ENCODE measurements around the gene GID4. TPM values are rescaled to one million over a fixed set of nuclear protein-coding genes. Genes with fewer than 3 reads are reported as not detected.

Gene GID4
- total and polyA plus RNA-seq, 2 of the 13 experiments (the other 11 are each of a cell fraction or from before 2014, with no cell fraction given): 4.3 to 6.1 TPM

- TF ChIP-seq KIAA2018 (CRISPR knock-in tag; IDR thresholded peaks at IDR 0.05; ENCODE audit: borderline replicate concordance) (no peak), NFYB (CRISPR knock-in tag; IDR thresholded peaks at IDR 0.05) (peak; percentile 47), ZBTB7B (CRISPR knock-in tag; IDR thresholded peaks at IDR 0.05) (peak; percentile 94), ATF4 (CRISPR knock-in tag; IDR thresholded peaks at IDR 0.05) (peak in 1 of 2 experiments; percentile 74; a peak in 2 of 4 replicates), ZNF280D (CRISPR knock-in tag; IDR thresholded peaks at IDR 0.05) (peak; percentile 83; the same call in 1 of the 2 replicates), ZNF350 (CRISPR knock-in tag; IDR thresholded peaks at IDR 0.05; ENCODE audit: borderline replicate concordance, low read depth) (peak; percentile 96), JUND (CRISPR knock-in tag; IDR thresholded peaks at IDR 0.05) (peak; percentile 12; the same call in 1 of the 2 replicates), HES4 (CRISPR knock-in tag; IDR thresholded peaks at IDR 0.05; ENCODE audit: borderline replicate concordance) (peak; percentile 71; the same call in 1 of the 2 replicates), ZNF605 (CRISPR knock-in tag; IDR thresholded peaks at IDR 0.05) (peak; percentile 87; the same call in 1 of the 2 replicates), ETS1 (CRISPR knock-in tag; IDR thresholded peaks at IDR 0.05) (no peak), KDM5A (IDR thresholded peaks at IDR 0.05; ENCODE audit: borderline replicate concordance, low read length) (peak; percentile 92), SIN3B (IDR thresholded peaks at IDR 0.05; ENCODE audit: low read length) (peak; percentile 80; the same call in 1 of the 2 replicates), FOSL1 (CRISPR knock-in tag; IDR thresholded peaks at IDR 0.05; ENCODE audit: borderline replicate concordance) (no peak; the same call in 1 of the 2 replicates), HOXA7 (CRISPR knock-in tag; IDR thresholded peaks at IDR 0.05) (no peak)
Observed at GRCh38 chr17:18087610-18088491, 48.6 kb downstream of the GID4 start, which contains the start of gene DRG2 (continued).

Data from HepG2 (cell line).